ENCODE results near the gene FASTKD1. TPM values are rescaled to one million over a fixed set of nuclear protein-coding genes. Genes with fewer than 3 reads are reported as not detected.
"Not testable (repeated sequence)": the region's sequence is repeated elsewhere in the genome, so short reads cannot be mapped to it uniquely, and the experiment has no call there.

The FASTKD1 gene
- total and polyA plus RNA-seq, 3 donors from 2014 or later: 24.8 to 40.2 (median 31.2) TPM

DNA sequence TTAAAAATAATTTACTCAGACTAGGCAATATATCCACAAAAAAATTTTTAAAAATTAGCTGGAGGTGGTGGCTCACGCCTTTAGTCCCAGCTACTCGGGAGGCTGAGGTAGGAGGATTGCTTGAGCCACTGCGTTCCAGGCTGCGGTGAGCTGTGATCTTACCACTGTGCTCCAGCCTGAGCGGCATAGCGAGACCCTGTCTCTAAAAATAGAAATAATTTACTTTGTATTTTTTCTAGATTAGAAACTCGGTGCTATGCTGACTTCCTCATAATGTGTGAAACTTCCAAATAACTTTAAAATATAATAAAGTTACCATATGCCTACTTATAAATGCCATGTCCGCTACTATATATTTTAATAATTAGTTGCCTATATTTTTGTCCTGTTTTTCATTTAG lies 17.1 kb upstream of the FASTKD1 start:
- no peak overlapping the region for H3K4me3 ChIP-seq
- no peak for DNase-seq
- H3K9me3 ChIP-seq: no peaks in the 10 kb centered on the region
- H3K4me1 ChIP-seq: peaks cover 19% of the 10 kb centered on the region
- intact Hi-C loops (cut with DNase I; ENCODE audit: low total_unique reads): no loop called here
- no peaks in the 10 kb centered on the region for H3K27me3 ChIP-seq
- WGBS, 2 donors: 56 to 71% methylated on average over 8 of the region's 8 CpGs
- H3K36me3 ChIP-seq (ENCODE audit: low read depth, missing control alignments): no peaks in the 10 kb centered on the region
- TF ChIP-seq, protein P1, sequence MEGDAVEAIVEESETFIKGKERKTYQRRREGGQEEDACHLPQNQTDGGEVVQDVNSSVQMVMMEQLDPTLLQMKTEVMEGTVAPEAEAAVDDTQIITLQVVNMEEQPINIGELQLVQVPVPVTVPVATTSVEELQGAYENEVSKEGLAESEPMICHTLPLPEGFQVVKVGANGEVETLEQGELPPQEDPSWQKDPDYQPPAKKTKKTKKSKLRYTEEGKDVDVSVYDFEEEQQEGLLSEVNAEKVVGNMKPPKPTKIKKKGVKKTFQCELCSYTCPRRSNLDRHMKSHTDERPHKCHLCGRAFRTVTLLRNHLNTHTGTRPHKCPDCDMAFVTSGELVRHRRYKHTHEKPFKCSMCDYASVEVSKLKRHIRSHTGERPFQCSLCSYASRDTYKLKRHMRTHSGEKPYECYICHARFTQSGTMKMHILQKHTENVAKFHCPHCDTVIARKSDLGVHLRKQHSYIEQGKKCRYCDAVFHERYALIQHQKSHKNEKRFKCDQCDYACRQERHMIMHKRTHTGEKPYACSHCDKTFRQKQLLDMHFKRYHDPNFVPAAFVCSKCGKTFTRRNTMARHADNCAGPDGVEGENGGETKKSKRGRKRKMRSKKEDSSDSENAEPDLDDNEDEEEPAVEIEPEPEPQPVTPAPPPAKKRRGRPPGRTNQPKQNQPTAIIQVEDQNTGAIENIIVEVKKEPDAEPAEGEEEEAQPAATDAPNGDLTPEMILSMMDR (IDR thresholded peaks at IDR 0.05): no peak
- no peak for TF ChIP-seq POLR2A (IDR thresholded peaks at IDR 0.05)
- H3K27ac ChIP-seq: peak overlapping the region in 1 of 2 donors; percentile 6

DNA sequence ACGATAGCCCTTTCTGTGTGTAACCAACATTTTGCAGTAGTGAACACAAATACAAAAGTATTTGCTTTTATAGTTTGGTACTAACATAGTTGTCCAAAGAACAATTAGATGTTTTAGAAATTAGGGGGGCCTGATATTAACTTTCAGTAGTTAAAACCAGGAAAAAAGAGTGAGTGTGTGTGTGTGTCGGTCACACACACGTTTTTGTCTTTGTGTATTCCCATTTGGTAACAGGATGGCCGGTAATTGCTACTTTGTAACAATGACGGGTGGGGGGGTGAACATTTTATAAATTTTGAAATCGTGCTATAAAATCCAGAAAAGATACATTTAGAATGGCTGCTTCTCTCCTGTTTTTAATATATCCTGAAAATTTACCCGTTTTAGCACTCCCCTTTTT lies 12.0 kb upstream of the FASTKD1 start:
- H3K4me3 ChIP-seq: peak overlapping the region; percentile 91 to 99
- no peaks in the 10 kb centered on the region for H3K36me3 ChIP-seq (ENCODE audit: low read depth, missing control alignments)
- H3K27ac ChIP-seq: peak overlapping the region; percentile 97 to 100
- intact Hi-C loops (cut with DNase I; ENCODE audit: low total_unique reads): no loop called here
- H3K9me3 ChIP-seq: no peaks in the 10 kb centered on the region
- H3K4me1 ChIP-seq: peaks cover 19% of the 10 kb centered on the region
- H3K27me3 ChIP-seq: no peaks in the 10 kb centered on the region
- no peak for TF ChIP-seq POLR2A (IDR thresholded peaks at IDR 0.05)
- TF ChIP-seq, protein P1 (IDR thresholded peaks at IDR 0.05): no peak
- WGBS, 2 donors: 6 to 10% methylated on average over 7 of the region's 7 CpGs
- DNase-seq: peak; percentile 73

DNA sequence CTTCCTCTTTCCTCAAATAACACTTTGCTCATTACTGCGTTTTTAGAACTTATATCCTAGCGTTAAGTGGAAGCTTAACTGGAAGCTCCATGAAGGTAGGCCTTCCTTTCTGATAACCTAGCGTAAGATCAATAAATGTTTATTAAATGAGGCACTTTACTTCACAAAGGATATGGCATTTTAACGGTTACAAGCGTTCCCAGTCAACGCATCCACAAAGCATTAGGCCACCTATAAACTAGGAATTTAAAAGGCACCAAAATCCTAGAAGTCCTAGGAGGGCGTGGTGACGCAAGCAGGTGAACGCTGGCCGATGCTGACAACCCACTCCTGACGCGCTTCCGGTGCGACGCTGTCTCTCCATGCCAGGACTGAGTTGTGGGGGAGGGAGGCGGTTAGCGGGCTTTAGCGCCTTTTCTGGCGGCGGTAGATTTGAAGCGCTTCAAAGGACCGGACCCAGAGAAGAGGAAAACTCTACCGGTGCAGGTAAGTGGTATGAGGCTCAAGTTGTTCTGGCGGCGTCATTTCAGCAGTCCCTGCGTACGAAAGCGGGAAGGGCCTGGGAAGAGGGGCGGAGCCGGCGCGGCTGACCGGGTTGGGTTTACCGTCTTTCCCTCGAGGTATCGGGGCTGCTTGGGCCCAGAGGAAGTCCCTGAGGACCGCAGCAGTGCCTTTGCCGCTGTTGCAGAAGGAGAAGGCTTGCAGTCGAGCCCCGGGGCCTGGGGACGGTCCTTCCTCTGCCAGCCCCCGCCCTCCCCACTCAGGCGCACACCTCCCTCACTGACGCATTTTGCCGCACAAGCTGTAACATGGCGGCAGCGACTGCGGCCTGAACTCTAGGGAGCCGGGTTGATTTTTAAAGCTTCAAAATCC lies 10.6 kb upstream of the FASTKD1 start, which contains the start of gene PPIG:
Gene PPIG (plus strand): TSS at position 347 of the 873 bp plus-strand sequence. CDS start 19,691 bp downstream, outside the sequence.
- Histone ChIP-seq H3K27me3 (no peaks in the 10 kb centered on the region), H3K9me3 (no peaks in the 10 kb centered on the region), H3K4me1 (peaks cover 13% of the 10 kb centered on the region), H3K36me3 (ENCODE audit: low read depth, missing control alignments) (no peaks in the 10 kb centered on the region), H3K27ac (peak within 1 kb of the TSS; percentile 97 to 100), H3K4me3 (peak within 1 kb of the TSS; percentile 91 to 99)
- intact Hi-C loops (cut with DNase I; ENCODE audit: low total_unique reads): no loop called here
- peak; percentile 96 for DNase-seq
- TF ChIP-seq, protein P1 (IDR thresholded peaks at IDR 0.05): peak in 1 of 3 experiments; percentile 4
- no peak for TF ChIP-seq POLR2A (IDR thresholded peaks at IDR 0.05)
- WGBS, 2 donors: 4 to 8% methylated on average over 23 to 49 of the region's 49 CpGs

DNA sequence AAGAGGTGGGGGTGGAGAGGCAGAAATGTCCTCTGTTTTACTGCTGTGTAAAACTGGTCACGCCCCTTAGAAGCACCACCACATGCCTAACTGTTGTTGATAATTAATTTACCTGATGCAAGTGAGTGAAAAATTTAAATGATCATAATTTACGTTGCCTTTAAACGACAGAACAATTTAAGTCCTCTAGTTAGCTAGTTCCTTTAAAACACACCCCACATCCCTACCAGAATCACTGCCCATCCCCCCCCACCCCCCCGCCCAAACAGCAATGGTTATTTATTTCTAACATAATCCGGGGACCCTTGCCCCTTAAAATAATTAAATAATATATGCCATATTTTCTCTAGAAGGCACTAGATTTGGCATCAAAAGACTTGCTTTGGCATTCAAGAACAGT lies 9.9 kb upstream of the FASTKD1 start:
- peak overlapping the region in 1 of 2 donors; percentile 99 for H3K4me3 ChIP-seq
- intact Hi-C loops (cut with DNase I; ENCODE audit: low total_unique reads): no loop called here

DNA sequence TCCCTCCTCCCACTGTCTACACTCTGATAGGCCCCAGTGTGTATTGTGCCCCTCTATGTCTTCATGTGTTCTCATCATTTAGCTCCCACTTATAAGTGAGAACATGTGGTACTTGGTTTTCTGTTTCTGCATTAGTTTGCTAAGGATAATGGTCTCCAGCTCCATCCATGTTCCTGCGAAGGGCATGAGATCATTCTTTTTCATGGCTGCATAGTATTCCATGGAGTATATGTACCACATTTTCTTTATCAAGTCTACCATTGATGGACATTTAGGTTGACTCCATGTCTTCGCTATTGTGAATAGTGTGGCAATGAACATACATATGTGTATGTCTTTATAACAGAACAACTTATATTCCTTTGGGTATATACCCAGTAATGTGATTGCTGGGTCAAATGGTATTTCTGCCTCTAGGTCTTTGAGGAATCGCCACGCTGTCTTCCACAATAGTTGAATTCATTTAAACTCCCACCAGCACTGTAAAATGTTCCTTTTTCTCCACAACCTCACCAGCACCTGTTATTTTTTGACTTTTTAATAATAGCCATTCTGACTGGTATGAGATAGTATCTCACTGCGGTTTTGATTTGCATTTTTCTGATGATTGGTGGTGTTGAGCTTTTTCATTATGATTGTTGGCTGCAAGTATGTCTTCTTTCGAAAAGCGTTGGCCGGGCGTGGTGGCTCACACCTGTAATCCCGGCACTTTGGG lies 9.0 kb upstream of the FASTKD1 start:
- H3K27me3 ChIP-seq; H3K36me3 ChIP-seq (ENCODE audit: low read depth, missing control alignments); H3K27ac ChIP-seq; intact Hi-C loops (cut with DNase I; ENCODE audit: low total_unique reads); DNase-seq; H3K4me3 ChIP-seq; H3K9me3 ChIP-seq: not testable (repeated sequence)
- 91% methylated on average over 10 of the region's 10 CpGs for whole genome bisulfite sequencing, 2 donors
- peaks cover 11% of the 10 kb centered on the region for H3K4me1 ChIP-seq

More for the DNA sequence above, 9.9 kb upstream of the FASTKD1 start:
- 70 to 72% methylated on average over 5 of the region's 5 CpGs for WGBS, 2 donors
- Histone ChIP-seq H3K36me3 (ENCODE audit: low read depth, missing control alignments) (no peaks in the 10 kb centered on the region), H3K27me3 (no peaks in the 10 kb centered on the region), H3K4me1 (peaks cover 11% of the 10 kb centered on the region), H3K27ac (peak overlapping the region; percentile 97 to 100), H3K9me3 (no peaks in the 10 kb centered on the region)
- no peak for TF ChIP-seq POLR2A (IDR thresholded peaks at IDR 0.05)
- TF ChIP-seq, protein P1 (IDR thresholded peaks at IDR 0.05): no peak
- DNase-seq: no peak

All from testis (tissue), 3 donors.